Amniotic stem cell (primary cell): ENCODE measurements around the gene ITPRIPL2.

Experiments used
- DNase-seq: peaks from one replicate; lab custom pipeline; 2025; lab: John Stamatoyannopoulos, UW

ITPRIPL2 gene

GRCh38 chr16:19113577-19114358, at the start of gene ITPRIPL2:
TSS of gene ITPRIPL2 (plus strand) at chr16:19113964. CDS start at chr16:19114462, 498 bp downstream.
- peak; percentile 73 for DNase-seq

DNA sequence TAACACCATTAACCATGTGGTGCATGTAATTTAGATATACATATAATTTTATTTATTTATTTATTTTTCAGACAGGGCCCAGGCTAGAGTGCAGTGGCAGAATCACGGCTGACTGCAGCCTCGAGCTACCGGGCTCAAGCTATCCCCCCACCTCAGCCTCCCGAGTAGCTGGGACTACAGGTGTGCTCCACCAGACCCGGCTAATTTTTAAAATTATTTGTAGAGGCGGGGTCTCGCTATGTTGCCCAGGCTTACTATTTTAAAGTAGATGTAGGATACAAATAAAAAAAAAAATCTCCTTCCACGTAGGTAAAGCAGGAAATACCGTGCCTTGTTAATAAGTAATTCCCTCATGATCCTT, 46.8 kb upstream of the ITPRIPL2 start:
- no peak for DNase-seq

DNA sequence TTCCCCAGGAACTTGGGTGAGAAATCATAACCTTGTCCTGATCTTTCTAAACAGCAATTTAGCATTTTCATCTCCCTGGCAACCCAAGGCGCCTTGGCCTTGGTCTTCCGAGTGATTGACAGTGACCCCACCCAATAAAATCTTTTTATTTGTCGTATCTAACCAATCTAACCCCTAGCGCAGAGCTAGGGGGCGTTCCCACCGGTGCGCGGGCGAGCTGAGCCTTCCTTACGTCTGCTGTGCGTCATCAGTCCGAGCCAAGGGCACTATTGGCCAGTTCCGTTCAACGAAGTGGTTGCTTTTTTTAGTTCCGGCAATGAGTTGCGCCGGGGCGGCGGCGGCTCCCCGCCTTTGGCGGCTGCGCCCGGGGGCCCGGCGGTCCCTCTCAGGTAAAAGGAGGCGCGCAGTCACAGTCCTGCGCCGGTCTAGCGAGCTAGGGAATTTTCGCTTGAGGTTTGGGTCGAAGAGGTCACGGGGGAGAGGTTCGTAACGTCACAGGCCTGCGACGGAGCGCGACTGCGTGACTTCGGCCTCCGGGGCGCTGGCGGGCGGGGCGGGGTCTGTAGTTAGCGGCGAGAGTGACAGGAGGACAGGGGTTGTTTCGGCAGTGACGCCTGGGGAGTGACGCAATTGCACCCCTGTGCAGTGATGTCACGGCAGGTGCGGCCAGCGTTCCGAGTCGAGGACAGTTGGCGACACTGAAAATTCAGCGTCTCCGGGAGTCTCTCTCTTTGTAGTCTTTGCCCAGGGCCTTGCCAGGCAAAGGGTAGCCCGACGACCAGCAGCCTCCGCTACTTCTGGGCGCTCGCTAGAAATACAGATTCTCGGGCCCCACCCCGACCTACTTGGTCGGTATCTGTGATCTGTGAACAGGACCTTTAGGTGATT, 46.2 kb upstream of the ITPRIPL2 start, which contains the start of gene COQ7:
TSS of gene COQ7 (plus strand) at position 266 of the 888 bp plus-strand sequence. CDS start at position 317, 51 bp downstream.
- peak; percentile 98 for DNase-seq

DNA sequence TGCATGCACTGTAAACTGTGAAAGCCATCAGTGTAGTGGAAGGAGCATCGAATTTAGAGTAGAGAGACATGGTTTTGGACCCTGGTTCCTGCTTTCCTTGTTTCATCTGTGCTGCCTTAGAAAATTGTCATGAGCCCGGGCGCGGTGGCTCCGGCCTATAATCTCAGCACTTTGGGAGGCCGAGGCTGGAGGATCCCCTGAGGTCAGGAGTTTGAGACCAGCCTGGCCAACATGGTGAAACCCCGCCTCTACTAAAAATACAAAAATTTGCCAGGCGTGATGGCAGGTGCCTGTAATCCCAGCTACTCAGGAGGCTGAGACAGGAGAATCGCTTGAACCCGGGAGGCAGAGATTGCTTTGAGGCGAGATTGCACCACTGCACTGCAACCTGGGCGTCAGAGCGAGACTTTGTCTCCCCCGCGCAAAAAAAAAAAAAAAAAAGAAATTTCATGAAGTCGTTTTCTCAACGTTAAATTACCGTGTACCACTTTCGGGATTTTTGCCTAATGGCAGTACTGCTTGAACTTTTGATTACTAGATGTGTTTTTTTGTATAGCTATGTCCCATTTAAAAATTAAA, 45.4 kb upstream of the ITPRIPL2 start:
- DNase-seq = no peak

- peak; percentile 19 for DNase-seq
Measured at GRCh38 chr16:19071811-19072777, 41.7 kb upstream of the ITPRIPL2 start.

DNA sequence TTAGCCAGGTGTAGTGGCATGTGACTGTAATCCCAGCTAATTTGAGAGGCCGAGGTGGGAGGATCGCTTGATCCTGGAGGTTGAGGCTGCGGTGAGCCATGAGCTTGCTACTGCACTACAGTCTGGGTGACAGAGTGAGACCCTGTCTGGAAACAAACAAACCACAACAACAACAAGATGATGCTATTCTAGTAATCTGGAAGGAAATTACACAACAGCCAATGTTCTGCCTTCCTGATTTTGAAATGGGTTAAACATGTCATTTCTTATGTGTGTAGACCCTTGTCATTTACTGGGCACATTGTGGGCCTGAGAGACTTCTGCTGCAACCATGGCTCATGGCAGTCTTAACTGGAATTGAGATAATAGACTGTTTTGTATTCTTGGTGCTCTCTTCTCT, 40.4 kb upstream of the ITPRIPL2 start:
- no peak for DNase-seq

DNA sequence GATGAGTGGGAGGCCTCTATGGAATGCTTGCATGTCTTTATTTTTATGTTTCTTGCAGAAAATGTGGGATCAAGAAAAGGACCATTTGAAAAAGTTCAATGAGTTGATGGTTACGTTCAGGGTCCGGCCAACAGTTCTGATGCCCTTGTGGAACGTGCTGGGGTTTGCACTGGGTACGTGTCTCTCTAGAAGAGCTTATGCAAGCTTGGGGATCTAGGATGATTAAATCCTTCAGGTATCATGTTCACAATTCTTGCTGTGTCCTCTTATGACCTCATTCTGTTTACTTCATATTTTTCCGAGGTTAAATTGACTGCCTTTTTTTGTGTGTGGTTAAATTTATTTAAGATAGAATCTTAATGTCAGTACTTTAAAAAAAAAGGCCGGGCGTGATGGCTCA, 39.9 kb upstream of the ITPRIPL2 start:
- no peak for DNase-seq

GRCh38 chr16:19075511-19075910, 38.3 kb upstream of the ITPRIPL2 start:
- no peak for DNase-seq

- no peak for DNase-seq
Measured at GRCh38 chr16:19077879-19078278, 35.9 kb upstream of the ITPRIPL2 start.

- no peak for DNase-seq
Measured at GRCh38 chr16:19083670-19084069, 30.1 kb upstream of the ITPRIPL2 start.

GRCh38 chr16:19084139-19084538, 29.6 kb upstream of the ITPRIPL2 start:
- no peak for DNase-seq

GRCh38 chr16:19084879-19085278, 28.9 kb upstream of the ITPRIPL2 start:
- no peak for DNase-seq

GRCh38 chr16:19085679-19086200, 28.0 kb upstream of the ITPRIPL2 start:
- no peak for DNase-seq

DNA sequence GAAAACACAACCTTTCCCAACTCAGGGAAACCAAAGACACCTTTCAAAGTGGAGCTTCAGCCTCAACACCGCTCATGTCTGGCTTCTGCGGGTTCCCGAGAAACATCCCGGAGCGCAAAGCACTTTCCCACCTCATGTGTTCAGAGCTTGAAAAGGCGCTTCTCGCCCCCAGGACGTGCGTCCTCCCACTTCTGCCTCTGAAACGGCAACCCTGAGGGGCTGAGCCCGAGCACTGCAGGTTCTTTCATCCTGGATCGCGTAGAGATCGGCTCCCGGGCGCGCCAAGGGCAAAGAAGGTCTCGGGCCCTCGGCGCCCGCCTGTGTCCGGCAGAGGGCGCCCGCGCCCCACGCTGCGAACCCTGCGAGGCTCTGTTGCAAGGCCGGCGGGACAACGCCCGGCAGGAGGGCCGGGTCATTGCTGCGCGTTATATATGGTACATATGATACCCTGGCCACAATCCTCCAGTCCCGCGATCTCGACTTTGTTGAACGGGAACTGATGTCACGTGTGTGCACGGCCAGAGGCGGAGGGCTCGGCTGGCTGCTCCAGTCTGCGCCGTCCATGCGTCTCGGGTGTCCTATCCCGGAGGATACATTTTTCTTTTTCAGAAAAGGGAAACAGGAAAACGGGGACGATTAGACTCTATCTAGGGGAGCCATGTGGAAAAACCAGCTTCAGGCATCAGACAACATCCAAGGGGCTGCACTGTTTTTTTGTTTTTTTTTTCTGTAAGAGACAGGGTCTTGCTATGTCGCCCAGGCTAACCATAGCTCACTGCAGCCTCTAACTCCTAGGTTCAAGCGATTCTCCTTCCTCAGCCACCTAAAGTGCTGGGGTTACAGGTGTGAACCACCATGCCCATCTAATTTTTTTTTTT, 27.2 kb upstream of the ITPRIPL2 start:
- peak; percentile 88 for DNase-seq

GRCh38 chr16:19088341-19088916, 25.3 kb upstream of the ITPRIPL2 start:
- no peak for DNase-seq

GRCh38 chr16:19089410-19089955, 24.3 kb upstream of the ITPRIPL2 start:
- no peak for DNase-seq

GRCh38 chr16:19090916-19091315, 22.8 kb upstream of the ITPRIPL2 start:
- no peak for DNase-seq

DNA sequence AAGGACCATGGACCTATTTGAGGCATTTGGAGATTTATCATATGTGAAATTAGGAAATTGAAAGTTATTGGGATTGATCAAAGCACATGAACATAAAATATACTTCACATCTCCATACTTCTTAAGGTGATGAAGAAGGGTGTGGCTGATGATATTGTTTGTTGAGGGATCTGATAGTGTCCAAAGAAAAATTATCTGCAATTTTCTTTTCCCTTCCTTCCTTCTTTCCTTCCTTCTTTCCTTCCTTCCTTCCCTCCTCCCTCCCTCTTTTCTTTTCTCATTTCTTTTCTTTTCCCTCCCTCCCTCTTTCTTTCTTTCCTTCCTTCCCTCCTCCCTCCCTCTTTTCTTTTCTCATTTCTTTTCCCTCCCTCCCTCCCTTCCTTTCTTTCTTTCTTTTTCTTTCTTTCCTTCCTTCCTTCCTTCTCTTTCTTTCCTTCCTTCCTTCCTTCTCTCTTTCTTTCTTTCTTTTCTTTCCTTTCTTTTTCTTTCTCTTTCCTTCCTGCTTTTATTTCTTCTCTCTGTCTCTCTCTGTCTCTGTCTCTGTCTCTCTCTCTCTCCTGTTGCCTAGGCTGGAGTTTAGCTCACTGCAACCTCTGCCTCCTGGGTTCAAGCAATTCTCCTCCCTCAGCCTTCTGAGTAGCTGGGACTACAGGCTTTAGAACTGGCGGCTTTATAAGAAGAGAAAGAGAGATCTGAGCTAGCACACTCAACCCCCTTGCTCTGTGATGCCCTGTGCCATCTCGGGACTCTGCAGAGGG, 20.9 kb upstream of the ITPRIPL2 start:
- no peak for DNase-seq
